Prostate gland (tissue), 2 donors: ENCODE data around the gene CYP27A1.

Source experiments
- POLR2A ChIP-seq: fragments of 450-650 bp; IDR thresholded peaks from one replicate; pipeline ENCODE4 v1.6.1; 2016; ENCODE audit warnings: antibody characterized with exemption, mild to moderate bottlenecking
- TF ChIP-seq, protein P1 (sequence below), 4 experiments: fragments of 200-600 bp in 2 of 4; fragments of 450-650 bp in 2 of 4; sonication (generic) in 2 of 4; IDR thresholded peaks; 1 replicate in 3 of 4; 2 replicates in 1 of 4; pipeline ENCODE4 v1.5.1; 2016 to 2019; ENCODE audit warnings: antibody characterized with exemption in 4 of 4, mild to moderate bottlenecking in 2 of 4, moderate library complexity in 2 of 4

DNA sequence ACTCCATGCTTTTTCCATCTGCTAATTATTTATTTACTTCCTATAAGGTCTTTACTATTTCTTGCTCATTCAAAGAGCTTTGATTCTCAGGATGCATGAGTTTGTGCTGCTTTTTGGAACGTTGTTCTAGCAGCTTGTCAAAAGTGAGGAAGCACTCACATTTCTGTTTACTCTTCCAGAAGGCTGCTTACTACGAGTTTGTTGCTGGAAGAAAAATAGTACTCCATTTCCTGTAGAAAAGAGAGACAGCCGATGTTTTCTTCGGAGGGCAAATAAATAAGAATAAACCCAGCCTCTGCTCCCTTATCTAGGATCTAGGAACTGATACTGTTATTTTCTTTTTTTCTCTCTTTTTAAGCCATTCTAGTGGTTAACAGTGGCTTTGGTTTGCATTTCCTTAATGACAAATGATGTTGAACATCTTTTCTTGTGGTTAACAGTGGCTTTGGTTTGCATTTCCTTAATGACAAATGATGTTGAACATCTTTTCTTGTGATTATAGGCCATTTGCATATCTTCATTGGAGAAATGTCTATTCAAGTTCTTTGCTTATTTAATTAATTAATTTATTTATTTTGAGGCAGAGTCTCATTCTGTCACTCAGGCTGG is 20.5 kb downstream of the CYP27A1 start:
- TF ChIP-seq, protein P1, sequence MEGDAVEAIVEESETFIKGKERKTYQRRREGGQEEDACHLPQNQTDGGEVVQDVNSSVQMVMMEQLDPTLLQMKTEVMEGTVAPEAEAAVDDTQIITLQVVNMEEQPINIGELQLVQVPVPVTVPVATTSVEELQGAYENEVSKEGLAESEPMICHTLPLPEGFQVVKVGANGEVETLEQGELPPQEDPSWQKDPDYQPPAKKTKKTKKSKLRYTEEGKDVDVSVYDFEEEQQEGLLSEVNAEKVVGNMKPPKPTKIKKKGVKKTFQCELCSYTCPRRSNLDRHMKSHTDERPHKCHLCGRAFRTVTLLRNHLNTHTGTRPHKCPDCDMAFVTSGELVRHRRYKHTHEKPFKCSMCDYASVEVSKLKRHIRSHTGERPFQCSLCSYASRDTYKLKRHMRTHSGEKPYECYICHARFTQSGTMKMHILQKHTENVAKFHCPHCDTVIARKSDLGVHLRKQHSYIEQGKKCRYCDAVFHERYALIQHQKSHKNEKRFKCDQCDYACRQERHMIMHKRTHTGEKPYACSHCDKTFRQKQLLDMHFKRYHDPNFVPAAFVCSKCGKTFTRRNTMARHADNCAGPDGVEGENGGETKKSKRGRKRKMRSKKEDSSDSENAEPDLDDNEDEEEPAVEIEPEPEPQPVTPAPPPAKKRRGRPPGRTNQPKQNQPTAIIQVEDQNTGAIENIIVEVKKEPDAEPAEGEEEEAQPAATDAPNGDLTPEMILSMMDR (IDR thresholded peaks at IDR 0.05): no peak
- no peak for TF ChIP-seq POLR2A
